ENCODE data around the gene SBF2.
"Not testable (repeated sequence)": the region's sequence is repeated elsewhere in the genome, so short reads cannot be mapped to it uniquely, and the experiment has no call there.

Gene SBF2

DNA sequence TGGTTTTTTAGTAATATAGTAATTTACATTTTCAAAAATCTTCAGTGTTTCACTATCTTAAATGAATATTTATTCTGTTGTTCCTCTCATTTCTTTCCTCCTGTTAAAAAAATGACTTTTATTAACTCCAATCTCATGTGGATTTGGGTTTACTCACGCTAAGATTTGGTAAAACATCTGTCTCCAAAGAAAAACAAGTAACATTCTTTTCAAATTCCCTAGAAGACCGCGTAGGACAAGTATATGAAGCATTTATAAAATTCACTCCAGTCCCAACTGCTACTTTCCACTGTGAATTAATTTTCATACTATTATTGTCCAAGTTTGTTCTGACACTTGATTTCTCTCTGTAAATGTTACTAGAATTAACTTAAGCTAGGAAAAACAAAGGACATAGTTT, 26.2 kb downstream of the SBF2 start:
- DNase-seq (ENCODE audit: low read depth), result no peak

DNA sequence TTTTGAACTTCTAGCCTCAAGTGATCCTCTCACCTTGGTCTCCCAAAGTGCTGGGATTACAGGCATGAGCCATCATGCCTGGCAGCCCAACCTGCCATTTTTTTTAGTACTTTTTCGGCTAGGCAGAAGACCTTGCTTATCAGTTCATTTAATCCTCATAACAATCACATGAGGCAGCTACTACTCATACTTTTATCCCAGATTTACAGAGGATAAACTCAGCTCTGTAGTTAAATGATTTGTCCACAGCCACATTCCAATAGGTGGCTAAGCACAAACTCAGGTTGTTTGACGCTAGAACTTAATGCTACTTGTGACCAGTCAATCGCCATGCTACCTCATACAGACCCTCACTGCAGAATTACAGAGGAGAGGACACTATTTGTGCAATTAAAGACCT, 28.1 kb downstream of the SBF2 start:
- peak; percentile 76 for DNase-seq (ENCODE audit: low read depth)

DNA sequence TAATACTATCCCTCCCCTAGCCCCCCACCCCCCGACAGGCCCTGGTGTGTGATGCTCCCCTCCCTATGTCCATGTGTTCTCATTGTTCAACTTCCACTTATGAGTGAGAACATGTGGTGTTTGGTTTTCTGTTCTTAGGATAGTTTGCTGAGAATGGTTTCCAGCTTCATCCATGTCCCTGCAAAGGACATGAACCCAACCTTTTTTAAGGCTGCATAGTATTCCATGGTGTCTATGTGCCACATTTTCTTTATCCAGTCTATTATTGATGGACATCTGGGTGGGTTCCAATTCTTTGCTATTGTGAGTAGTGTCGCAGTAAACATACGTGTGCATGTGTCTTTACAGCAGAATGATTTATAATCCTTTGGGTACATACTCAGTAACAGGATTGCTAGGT, 29.3 kb downstream of the SBF2 start:
- DNase-seq (ENCODE audit: low read depth), result not testable (repeated sequence)

DNA sequence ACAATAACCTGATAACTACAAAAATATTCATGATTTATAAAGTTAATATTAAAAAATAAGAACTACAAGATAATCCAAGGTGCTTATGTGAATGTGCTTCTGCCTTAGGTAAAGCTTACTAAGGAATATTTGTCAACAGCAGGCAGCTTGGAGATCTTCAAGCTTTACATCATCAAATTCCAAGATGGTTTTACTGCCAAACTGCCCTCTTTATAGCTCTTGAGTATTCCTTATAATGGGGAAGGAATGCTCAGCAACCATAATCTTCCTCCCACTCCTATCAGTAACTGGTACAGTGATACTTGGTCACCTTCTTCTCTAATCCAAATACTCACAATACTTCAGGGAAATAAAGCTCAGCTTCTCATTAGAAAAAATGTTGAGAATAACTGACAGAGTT, 30.1 kb downstream of the SBF2 start:
- peak; percentile 75 for DNase-seq (ENCODE audit: low read depth)

DNA sequence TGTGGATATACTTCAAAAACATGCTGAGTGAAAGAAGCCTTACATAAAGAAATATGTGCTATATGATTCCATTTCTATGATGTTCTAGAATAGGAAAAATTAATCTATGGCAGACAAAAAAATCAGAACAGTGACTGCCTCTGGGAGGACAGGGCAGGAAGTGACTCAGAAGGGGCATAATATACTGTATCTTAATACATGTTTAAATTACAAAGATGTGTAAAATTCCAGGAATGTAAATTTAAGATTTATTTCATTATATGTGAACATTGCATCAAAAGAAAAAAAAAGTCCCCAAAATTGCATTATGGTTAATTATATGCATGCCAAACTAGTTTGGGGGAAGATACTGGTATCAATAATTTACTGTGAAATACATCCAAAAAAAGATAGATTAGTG, 32.2 kb downstream of the SBF2 start:
- peak; percentile 66 for DNase-seq (ENCODE audit: low read depth)

DNA sequence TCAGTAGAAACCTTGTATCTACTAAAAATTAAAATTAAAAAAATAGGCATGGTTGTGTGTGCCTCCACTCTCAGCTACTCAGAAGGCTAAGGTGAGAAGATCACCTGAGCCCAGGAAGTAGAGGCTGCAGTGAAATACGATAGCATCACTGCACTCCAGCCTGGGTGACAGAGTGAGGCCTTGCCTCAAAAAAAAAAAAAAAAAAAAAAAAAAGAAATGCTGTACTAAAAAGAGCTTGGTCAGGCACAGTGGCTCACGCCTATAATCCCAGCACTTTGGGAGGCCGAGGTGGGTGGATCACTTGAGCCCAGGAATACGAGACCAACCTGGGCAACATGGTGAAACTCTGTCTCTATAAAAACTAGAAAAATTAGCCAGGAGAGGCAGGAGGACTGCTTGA, 36.5 kb downstream of the SBF2 start:
- no peak for DNase-seq (ENCODE audit: low read depth)

DNA sequence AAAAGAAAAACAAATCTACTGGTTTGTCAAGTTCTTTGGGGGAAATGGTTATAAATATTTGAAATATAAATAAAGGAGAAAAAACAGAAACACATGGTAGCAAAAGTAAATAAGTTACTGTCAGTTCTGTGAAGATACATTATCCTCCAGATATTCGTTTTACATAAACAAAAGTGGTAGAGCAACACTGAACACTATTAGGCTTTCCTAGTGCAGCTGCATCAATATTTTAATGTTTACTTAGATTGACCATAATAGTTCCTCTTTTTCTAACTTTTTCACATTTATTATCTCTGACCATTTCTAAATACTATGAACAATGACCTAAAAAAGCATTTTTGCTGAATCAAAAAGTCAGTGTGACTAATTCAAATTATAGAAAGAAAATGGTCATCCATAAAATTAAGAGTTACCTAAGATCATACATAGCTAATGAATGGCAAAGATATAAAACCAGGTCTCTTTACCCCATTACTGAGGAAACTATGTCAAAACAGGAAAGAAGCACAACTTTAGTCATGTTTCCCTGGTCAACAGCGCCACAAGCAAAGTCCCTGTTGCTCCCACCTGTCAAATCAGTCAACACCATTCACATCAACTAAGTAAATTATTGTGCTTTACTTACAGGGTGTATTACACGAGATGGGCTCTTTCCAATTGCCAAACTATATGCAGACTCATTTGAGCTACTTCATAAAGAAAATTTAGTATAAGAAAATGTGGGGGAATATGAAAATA, 38.5 kb downstream of the SBF2 start:
- no peak for DNase-seq (ENCODE audit: low read depth)

DNA sequence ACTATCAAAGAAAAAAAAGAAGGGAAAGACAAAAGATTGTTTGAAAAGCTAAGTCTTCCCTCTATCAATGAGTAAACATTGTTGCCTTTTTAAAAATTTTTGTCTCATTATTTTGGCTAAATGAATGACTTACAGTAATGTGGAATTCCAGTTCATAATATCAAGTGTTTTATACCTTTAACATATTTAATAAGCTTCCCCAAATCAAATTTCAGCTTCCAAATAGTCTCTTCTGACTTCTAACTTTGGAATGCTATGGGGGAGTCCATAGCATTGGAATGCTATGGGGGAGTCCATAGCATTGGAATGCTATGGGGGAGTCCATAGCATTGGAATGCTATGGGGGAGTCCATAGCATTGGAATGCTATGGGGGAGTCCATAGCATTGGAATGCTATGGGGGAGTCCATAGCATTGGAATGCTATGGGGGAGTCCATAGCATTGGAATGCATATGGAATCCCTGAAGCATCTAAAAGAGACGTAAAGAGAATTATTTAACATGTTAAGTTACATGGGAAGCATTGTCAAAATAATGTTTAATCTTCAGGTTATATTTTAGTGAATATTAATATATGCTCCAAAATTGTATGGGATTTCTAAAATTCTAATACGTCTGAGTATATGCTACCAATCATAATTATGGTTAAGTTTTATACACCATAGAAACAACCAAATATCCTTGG, 44.4 kb downstream of the SBF2 start:
- DNase-seq (ENCODE audit: low read depth), result peak; percentile 76

DNA sequence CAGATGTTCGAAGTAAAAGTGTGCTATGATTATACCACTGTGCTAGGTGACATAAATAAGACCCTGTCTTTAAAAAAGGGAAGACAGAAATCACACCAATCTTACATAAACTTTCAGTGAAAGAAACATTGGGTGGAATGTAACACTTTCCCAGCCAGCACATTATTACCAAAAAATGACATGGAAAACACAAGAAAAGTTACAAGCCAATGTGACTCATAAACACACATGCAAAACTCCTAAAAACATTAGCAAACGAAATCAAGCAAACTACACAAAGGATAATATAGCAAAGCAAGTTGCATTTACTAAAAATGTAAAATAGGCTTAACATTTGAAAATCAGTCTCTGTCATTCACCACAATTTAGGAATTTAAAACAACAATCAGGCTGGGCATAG, 47.0 kb downstream of the SBF2 start:
- no peak for DNase-seq (ENCODE audit: low read depth)

DNA sequence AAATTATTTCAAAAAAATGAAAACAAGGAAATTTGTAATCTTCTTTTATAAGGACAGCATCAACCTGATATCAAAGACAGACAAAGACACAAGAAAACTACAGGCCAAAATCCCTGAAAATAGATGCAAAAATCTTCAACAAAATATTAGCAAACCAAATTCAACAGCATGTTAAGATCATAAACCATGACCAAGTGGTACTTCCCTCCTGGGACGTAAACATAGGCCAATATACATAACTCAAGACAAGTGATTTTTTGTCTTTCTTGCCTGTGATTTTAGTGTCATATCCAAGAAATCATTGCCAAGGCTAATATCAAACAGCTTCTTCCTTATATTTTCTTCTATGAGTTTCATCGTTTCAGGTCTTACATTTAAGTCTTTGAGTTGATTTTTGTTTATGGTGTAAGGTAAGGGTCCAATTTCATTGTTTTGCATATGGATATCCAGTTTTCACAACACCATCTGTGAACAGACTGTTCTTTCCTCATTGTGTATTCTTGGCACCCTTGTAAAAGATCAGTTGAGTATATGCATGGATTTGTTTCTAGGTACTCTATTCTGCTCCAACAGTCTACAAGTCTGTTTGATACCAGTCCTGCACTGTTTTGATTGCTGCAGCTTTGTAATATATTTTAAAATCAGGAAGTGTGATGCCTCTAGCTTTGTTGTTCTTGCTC, 50.0 kb downstream of the SBF2 start:
- DNase-seq (ENCODE audit: low read depth), result no peak

DNA sequence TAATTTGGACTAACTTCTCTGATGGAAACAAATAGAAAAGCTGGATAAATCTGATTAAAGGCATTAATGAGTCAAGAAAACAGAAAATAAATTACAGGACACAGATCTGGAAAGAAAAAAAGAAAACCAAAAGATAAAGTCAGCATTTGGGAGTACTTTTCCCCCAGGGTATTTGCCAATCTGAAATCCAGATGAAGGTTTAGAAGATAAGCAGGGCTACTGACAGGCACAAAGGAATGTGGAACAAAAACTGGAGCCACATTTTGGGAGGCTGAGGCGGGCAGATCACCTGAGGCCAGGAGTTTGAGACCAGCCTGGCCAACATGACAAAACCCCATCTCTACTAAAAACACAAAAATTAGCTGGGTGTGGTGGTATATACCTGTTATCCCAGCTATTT, 57.2 kb downstream of the SBF2 start:
- no peak for DNase-seq (ENCODE audit: low read depth)

DNA sequence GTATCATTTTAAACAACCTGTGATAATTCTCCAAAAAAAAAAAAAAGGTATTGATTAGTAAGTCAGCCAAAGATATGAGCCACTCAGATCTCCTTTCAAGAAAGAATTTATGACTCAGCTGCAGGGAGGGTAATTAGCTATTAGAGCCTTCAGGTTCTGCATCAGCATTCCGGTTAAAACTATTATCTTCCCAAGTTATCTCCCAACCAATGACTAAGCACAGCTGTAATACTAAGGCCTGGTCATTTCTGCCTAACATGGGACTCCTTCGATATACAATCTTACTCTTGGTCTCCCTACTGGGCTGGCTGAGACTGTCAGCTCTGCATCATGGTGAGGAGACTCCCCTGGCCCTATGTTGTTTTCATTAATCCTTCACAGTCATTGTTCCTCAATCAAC, 60.4 kb downstream of the SBF2 start:
- peak; percentile 94 for DNase-seq (ENCODE audit: low read depth)

DNA sequence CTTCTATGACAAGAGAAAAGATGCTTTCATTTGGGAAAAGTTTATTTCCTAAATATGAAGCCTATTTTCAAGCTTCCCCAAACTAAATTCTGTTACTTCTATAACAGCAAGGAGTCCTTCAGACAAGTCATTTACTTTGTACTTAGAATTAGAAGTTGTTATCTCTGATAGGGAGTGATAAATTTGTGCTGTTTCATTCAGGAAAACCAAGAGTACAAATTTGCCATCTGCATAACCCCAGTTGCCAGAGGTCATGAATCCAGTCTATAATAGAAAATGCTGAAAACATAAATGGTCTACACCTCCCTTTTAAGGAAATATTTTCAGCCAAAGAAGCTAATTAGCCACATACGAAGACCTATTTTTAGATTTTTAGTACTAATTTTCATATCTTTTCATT, 61.3 kb downstream of the SBF2 start:
- DNase-seq (ENCODE audit: low read depth), result no peak

DNA sequence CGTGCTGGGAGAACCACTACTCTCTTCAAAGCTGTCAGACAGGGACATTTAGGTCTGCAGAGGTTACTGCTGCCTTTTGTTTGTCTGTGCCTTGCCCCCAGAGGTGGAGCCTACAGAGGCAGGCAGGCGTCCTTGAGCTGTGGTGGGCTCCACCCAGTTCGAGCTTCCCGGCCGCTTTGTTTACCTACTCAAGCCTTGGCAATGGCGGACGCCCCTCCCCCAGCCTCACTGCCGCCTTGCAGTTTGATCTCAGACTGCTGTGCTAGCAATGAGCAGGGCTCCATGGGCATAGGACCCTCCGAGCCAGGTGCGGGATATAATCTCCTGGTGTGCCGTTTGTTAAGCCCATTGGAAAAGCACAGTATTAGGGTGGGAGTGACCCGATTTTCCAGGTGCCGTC, 62.2 kb downstream of the SBF2 start:
- not testable (repeated sequence) for DNase-seq (ENCODE audit: low read depth)

DNA sequence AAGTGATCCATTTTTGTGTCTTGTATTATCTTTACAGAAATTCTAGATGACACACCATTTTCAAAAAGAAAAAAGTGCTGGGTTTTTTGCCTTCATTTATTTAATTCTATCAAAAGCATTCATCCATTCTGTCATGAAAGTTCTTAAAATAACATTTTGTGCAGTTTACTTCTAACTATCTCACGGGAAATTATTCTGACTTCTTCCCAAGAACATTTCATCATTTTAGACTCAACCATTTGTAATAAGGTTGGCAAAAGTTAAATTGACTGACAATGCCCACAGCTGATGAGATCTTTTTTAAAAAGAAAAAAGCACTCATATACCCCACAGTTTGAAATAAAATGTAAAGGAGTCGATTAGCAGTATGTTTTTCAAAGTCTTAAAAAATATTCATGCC, 68.5 kb downstream of the SBF2 start:
- DNase-seq (ENCODE audit: low read depth), result no peak

DNA sequence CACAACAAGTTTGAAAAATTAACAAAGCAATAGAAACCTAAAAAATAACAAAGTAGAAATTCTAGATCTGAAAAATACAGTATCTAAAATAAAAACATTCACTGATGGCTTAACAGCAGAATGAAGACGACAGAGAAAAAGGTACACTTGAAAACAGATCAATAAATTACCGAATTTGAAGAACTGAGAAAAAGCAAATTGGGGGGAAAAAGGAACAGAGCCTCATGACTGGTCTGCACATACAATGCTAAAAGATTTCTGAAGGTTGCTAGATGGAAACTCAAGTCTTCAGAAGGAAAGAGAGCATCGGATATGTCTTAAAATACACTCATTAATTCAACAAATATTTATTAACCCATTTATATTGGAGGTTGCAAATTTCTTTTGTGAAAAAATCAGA, 71.6 kb downstream of the SBF2 start:
- no peak for DNase-seq (ENCODE audit: low read depth)

DNA sequence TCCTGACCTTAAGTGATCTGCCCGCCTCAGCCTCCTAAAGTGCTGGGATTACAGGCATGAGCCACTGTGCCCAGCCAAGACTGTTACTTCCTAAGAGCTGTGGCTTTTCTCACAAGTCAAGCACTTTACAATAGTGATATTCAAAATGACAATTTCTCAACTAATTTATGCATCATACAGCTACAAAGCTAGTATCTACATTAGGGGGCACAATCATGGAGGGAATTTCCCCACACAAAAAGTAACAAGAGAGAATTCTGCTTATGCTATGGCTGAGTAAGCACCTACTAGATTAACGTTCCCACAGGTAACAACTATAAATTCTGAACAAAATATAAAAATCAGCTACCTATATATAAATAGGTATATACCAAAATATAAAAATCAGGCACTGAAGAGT, 72.7 kb downstream of the SBF2 start:
- DNase-seq (ENCODE audit: low read depth), result no peak

DNA sequence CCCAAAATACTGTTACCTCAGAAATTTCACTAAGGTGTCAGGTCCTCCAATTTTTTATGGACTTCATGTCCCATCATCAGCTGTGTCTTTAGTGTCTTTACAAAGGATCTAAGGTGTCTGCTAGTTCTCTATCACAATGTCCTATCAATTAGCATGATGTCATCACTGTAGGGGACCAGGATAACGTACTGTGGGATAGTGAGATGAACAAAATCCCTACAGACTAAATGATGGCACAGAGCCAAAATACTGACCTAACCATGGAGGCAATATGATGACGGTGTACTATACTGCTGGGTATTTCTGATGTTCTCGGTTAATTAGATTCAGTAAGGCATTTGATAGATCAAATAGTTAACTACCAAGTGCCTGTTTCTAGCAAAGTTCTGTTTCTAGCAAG, 82.5 kb downstream of the SBF2 start:
- no peak for DNase-seq (ENCODE audit: low read depth)

DNA sequence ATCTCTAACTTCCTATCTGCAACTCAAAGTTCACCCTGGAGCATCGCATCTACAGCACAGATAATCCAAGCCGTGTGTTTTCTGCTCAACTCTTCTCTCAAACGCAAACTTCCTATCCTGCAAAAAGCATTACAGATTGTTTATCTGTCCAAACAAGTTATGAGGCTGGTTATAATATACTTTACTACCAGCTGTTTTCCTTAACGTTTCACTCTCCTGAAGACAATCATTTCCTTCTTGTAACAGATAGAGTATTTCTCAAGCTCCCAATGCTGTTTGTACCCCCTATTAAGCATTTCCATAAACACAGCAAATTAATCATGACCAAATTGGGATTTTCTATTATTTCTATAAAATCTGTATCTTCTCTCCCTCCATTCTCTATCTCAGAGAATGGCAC, 84.7 kb downstream of the SBF2 start:
- no peak for DNase-seq (ENCODE audit: low read depth)

DNA sequence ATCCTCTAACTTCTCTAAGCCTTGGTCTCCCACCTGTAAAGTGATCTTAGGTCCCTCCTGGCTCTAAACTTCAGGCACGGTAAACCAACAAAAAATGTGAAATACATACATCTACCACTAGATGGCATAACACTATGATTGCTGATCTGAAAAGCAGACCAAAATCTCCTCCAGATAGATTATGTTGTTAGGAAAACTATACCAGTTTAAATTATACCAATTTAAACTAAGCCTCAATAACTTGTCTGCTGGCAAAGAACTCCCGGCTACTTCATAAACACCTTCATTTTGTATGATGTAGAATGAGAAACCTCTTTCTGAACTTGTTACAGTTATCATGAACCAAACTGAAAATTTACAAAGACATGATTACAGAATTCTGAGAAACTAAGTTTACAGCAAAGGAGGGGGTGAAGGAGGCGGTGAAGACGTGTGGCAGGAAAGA, 85.9 kb downstream of the SBF2 start:
- DNase-seq (ENCODE audit: low read depth), result peak; percentile 70

DNA sequence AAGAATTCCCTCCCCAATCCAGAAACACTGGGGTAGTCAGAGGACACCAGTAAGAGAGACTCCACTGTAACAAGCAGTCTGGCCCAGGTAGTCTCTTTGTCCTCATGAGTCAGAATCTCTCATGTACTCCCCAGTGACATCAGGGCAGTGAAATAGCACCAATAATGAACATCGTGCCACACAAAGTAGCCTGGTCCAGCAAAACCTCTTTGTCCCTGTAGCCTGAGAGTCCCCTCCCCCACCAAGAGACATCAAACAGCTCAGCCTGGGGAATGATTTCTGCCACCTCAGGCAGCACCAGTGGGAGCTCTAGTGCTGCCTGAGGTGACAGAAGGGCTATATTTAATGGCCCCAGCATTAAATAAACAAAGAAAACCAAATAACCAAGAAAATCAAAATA, 88.1 kb downstream of the SBF2 start:
- DNase-seq (ENCODE audit: low read depth), result no peak

DNA sequence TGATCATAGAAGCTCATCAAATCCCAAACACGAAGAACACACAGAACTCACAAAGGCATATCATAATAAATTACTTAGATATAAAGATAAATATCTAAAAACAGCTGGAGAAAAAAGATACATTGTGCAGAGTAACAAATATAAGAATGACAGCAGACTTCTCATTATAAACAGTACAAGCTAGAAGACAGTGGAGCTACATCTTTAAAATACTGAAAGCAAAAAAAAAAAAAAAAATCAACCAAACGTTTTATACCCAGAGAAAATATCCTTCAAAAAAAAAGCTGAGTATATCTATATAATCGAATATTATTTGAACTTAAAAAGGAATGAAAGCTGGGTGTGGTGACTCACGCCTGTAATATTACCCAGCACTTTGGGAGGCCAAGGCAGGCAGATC, 90.0 kb downstream of the SBF2 start:
- peak; percentile 34 for DNase-seq (ENCODE audit: low read depth)

DNA sequence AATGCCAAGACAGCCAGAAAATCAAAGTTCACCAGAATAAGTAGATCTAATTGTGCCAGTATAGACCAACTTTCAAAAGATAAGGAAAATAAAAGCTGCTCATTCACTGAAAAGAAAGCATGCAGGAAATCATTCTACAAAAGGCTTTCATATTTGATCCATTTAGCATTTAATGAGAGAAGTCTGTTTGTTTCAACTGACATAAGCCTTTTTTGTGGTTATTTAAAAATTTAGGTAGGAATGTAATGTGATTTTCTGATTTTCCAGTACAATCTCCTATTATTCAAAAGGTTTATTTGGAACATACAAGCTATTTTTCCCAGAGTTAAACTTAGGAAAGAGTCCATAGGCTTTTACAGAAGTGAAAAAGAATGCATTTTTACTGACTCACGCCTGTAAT, 92.7 kb downstream of the SBF2 start:
- DNase-seq (ENCODE audit: low read depth), result no peak
